D721Med (cell line): ENCODE data around the gene CD58.

Experiments
- DNase-seq: peaks from one replicate; pipeline ENCODE4 v3.0.0; 2011; ENCODE audit warnings: low spot score; ENCODE audit not compliant: insufficient read length
- FAIRE-seq: peaks from 2 replicates; lab custom pipeline; 2011; peaks lifted over from hg19 to GRCh38; lab: Jason Lieb, UNC
- TF ChIP-seq, protein P1 (sequence below): IDR thresholded peaks from 2 replicates; pipeline ENCODE4 v1.5.1; 2012; ENCODE audit warnings: mild to moderate bottlenecking, control low read depth; ENCODE audit not compliant: insufficient read depth; ENCODE audit errors: missing control alignments

The CD58 gene

DNA sequence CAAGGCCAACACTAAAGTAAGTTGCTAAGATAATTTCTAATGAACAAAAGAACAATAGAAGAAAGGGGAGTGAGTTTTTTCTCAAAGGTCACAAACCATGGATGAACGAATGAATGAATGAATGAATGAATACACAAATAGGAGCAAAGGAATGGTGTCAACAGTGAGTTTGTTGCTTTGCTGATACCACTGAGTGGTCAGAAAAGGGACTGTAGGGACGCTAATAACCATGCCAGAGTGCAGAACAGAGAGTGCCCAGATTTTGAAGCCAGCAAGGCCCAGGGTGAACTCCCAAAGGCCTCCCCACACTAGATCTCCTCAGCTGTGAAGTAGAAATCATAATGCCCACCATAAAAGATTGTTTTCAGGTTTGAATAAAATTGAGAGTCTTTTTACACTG lies 15.9 kb downstream of the CD58 start:
- FAIRE-seq (no peak), DNase-seq (no peak)
- TF ChIP-seq, protein P1, sequence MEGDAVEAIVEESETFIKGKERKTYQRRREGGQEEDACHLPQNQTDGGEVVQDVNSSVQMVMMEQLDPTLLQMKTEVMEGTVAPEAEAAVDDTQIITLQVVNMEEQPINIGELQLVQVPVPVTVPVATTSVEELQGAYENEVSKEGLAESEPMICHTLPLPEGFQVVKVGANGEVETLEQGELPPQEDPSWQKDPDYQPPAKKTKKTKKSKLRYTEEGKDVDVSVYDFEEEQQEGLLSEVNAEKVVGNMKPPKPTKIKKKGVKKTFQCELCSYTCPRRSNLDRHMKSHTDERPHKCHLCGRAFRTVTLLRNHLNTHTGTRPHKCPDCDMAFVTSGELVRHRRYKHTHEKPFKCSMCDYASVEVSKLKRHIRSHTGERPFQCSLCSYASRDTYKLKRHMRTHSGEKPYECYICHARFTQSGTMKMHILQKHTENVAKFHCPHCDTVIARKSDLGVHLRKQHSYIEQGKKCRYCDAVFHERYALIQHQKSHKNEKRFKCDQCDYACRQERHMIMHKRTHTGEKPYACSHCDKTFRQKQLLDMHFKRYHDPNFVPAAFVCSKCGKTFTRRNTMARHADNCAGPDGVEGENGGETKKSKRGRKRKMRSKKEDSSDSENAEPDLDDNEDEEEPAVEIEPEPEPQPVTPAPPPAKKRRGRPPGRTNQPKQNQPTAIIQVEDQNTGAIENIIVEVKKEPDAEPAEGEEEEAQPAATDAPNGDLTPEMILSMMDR: no peak

GRCh38 chr1:116553386-116554115 lies 17.3 kb downstream of the CD58 start:
- no peak for DNase-seq
- TF ChIP-seq, protein P1: no peak
- no peak for FAIRE-seq

DNA sequence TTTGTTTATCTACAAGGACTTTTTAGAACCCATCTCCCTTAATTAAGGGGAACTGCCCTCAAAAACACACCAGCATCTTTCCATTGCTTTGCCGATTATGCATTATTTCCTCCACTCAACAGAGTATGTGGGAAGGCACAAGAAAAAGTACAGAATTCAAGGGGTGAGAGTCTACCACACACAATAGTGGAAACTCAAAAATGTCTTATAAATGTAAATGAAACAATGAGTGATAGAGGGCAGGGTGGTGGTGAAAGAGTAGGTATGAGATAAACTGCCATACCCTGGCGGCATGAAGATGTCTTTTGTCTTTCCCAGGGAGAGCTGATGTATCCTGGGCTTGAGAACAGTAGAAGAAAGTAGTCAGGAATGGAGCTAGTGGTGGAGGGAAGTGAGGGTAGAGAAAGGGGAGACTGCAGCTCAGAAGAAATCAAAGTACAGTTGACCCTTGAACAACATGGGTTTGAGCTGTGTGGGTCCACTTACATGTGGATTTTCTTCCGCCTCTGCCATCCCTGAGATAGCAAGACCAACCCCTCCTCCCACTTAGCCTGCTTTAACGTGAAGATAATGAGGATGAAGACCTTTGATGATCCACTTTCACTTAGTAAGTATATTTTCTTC lies 24.4 kb downstream of the CD58 start:
- FAIRE-seq (no peak), DNase-seq (no peak)
- TF ChIP-seq, protein P1: no peak

DNA sequence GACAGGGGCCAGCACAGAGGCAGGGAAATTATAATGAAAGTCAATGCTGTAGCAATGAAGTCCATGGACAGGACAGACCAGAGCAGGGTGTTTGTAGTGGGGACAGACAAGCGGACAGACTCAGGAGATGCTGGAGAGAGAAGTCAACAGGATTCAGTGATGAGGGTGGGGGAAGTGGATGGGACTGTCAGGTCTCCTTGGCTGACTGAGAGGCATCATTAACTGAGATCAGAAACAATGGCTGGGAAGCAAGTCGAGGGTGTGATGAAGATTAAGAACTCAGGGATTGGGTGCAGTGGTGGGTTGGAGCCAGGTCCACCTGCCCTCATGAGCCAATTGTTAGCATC lies 25.5 kb downstream of the CD58 start:
- no peak for FAIRE-seq
- DNase-seq: no peak
- TF ChIP-seq, protein P1: no peak

GRCh38 chr1:116544588-116545358 lies 26.1 kb downstream of the CD58 start:
- no peak for FAIRE-seq
- TF ChIP-seq, protein P1: no peak
- no peak for DNase-seq

- TF ChIP-seq, protein P1: no peak
- FAIRE-seq (no peak), DNase-seq (no peak)
Observed at GRCh38 chr1:116540088-116540487, 30.7 kb downstream of the CD58 start.
